Adrenal gland (tissue), 12 donors: ENCODE results near the gene CLEC16A. TPM values are rescaled to one million over a fixed set of nuclear protein-coding genes. Genes with fewer than 3 reads are reported as not detected.

ENCODE experiments used
- DNase-seq, 7 donors: peaks; one replicate each; pipeline ENCODE4 v3.0.0-alpha.2; 2019 to 2020
- H3K27ac ChIP-seq, 5 donors: fragments of 200-600 bp; sonication (generic) in 4 of 5; 1 replicate in 3 of 5; 2 replicates in 2 of 5; pipeline versions ENCODE4 v1.5.1 to v1.8.0; 2016 to 2020; ENCODE audit warnings: mild to moderate bottlenecking in 1 of 5
- H3K27me3 ChIP-seq: fragments of 200-600 bp; 2 replicates; pipeline ENCODE4 v1.8.0; 2021
- H3K36me3 ChIP-seq, 2 donors: fragments of 200-600 bp; replicated peaks in 1 of 2; 1 replicate in 1 of 2; 2 replicates in 1 of 2; pipeline versions ENCODE4 v1.5.1 to v1.8.0; 2018 to 2022
- H3K4me1 ChIP-seq, 2 donors: fragments of 200-600 bp; replicated peaks in 1 of 2; 1 replicate in 1 of 2; 2 replicates in 1 of 2; pipeline versions ENCODE4 v1.5.1 to v1.8.0; 2018 to 2021
- H3K4me3 ChIP-seq, 4 donors: fragments of 200-600 bp; sonication (generic) in 3 of 4; one replicate each; pipeline ENCODE4 v1.5.1; 2016 to 2018
- H3K9me3 ChIP-seq, 3 donors: fragments of 200-600 bp; sonication (generic) in 1 of 3; replicated peaks in 1 of 3; 1 replicate in 2 of 3; 2 replicates in 1 of 3; pipeline versions ENCODE4 v1.5.1 to v1.8.0; 2016 to 2021
- CTCF ChIP-seq, 6 experiments: fragments of 450-650 bp in 4 of 6; fragments of 200-600 bp in 2 of 6; sonication (generic) in 1 of 6; IDR thresholded peaks; 1 replicate in 5 of 6; 2 replicates in 1 of 6; pipeline versions ENCODE4 v1.5.1 to v1.8.0; 2016 to 2021; ENCODE audit warnings: antibody characterized with exemption in 6 of 6, mild to moderate bottlenecking in 2 of 6, moderate library complexity in 1 of 6
- POLR2A ChIP-seq, 2 donors: fragments of 450-650 bp; IDR thresholded peaks; one replicate each; pipeline ENCODE4 v1.6.1; 2017; ENCODE audit warnings: antibody characterized with exemption in 2 of 2, mild to moderate bottlenecking in 2 of 2, moderate library complexity in 1 of 2
- WGBS, 4 donors: extraction: QIAGEN DNeasy Blood & Tissue Kit in 2 of 4; methylation state at CpG; one replicate each; pipeline versions ENCODE4 v1.1.5 to v1.1.7; 2013 to 2017; 5-methylcytosine and 5-hydroxymethylcytosine counted together
- intact Hi-C, 2 donors: fragments of 100-400 bp; cut with DNase I; formaldehyde crosslinking; loops; one replicate each; pipeline versions ENCODE4 v1.14.1 to v1.15.0; 2022 to 2023
- polyA plus RNA-seq, 3 donors: library from polyadenylated mRNA; stranded (reverse); fragments of 200-250 nt in 2 of 3; fragments of 350-450 nt in 1 of 3; fragmentation: Illumina TruSeq in 1 of 3; extraction: RNeasy Lipid Tissue Mini Kit (QIAGEN cat#74804) in 1 of 3; gene quantifications; one replicate each; pipeline ENCODE4 v1.2.3, GENCODE V29; 2013 to 2014
- total RNA-seq, 9 donors: library from RNA; depleted of rRNA in 4 of 9; stranded (reverse); fragments of >200 nt in 4 of 9; fragments of 120-200 nt in 1 of 9; fragmentation: NEBNext Ultra II Directional in 1 of 9; extraction: Animal tissue kit (Norgen Biotek cat#: 25700) in 1 of 9; gene quantifications; one replicate each; pipeline versions ENCODE4 v1.1.0 to v1.2.4, GENCODE V29; 2013 to 2023
- donor health status: healthy with polysubstance abuse.
- donor health status: Bipolar disorder and iron deficiency.
- donor health status: DM: yes; HTN: yes; CAD: no.
- donor health status: DM: no; HTN: no; CAD: no.
- donor health status: DM: no; HTN: no; CAD: no.
- donor health status: DM: yes; HTN: yes; CAD: no.

CLEC16A gene
- total and polyA plus RNA-seq, 12 donors = 14.0 to 37.2 (median 27.6) TPM

GRCh38 chr16:11085916-11086315 is 141.6 kb downstream of the CLEC16A start:
- no peak for TF ChIP-seq CTCF (IDR thresholded peaks at IDR 0.05)
- no peak for TF ChIP-seq POLR2A (IDR thresholded peaks at IDR 0.05)
- DNase-seq = no peak
- no peaks in the 10 kb centered on the region for H3K36me3 ChIP-seq
- intact Hi-C loops = no loop called here
- WGBS, 4 donors = 95 to 100% (median 98%) methylated on average over 5 of the region's 5 CpGs
- no peaks in the 10 kb centered on the region for H3K27me3 ChIP-seq
- H3K4me1 ChIP-seq = peaks cover 15 to 26% of the 10 kb centered on the region in 2 donors
- H3K4me3 ChIP-seq = no peak overlapping the region
- H3K9me3 ChIP-seq = no peaks in the 10 kb centered on the region
- H3K27ac ChIP-seq = no peak overlapping the region

GRCh38 chr16:11087691-11088073 is 143.3 kb downstream of the CLEC16A start:
- Histone ChIP-seq H3K27ac (peak overlapping the region in 3 of 5 donors; percentile 1 to 39 (median 11)), H3K27me3 (no peaks in the 10 kb centered on the region), H3K4me3 (no peak overlapping the region), H3K4me1 (peaks cover 15 to 25% of the 10 kb centered on the region in 2 donors), H3K9me3 (no peaks in the 10 kb centered on the region), H3K36me3 (no peaks in the 10 kb centered on the region)
- no peak for DNase-seq
- intact Hi-C loops = no loop called here
- 87 to 100% (median 91%) methylated on average over 4 to 6 of the region's 6 CpGs for WGBS, 4 donors
- no peak for TF ChIP-seq POLR2A (IDR thresholded peaks at IDR 0.05)
- no peak for TF ChIP-seq CTCF (IDR thresholded peaks at IDR 0.05)

GRCh38 chr16:11088074-11088730 is 143.8 kb downstream of the CLEC16A start:
- WGBS, 4 donors = 68 to 77% (median 72%) methylated on average over 6 to 11 of the region's 11 CpGs
- H3K27me3 ChIP-seq = no peaks in the 10 kb centered on the region
- DNase-seq = peak in 5 of 7 donors; percentile 38 to 67 (median 57)
- peaks cover 15 to 25% of the 10 kb centered on the region in 2 donors for H3K4me1 ChIP-seq
- intact Hi-C loops = no loop called here
- H3K4me3 ChIP-seq = no peak overlapping the region
- no peaks in the 10 kb centered on the region for H3K9me3 ChIP-seq
- TF ChIP-seq CTCF (IDR thresholded peaks at IDR 0.05) (no peak), POLR2A (IDR thresholded peaks at IDR 0.05) (no peak)
- no peaks in the 10 kb centered on the region for H3K36me3 ChIP-seq
- peak overlapping the region in 3 of 5 donors; percentile 1 to 39 (median 11) for H3K27ac ChIP-seq

- WGBS, 4 donors = 79 to 93% (median 83%) methylated on average over 6 of the region's 6 CpGs
- DNase-seq = no peak
- intact Hi-C loops = no loop called here
- peak overlapping the region in 2 of 5 donors; percentile 1 to 11 for H3K27ac ChIP-seq
- peaks cover 15 to 27% of the 10 kb centered on the region in 2 donors for H3K4me1 ChIP-seq
- TF ChIP-seq POLR2A (IDR thresholded peaks at IDR 0.05) (no peak), CTCF (IDR thresholded peaks at IDR 0.05) (no peak)
- H3K27me3 ChIP-seq = no peaks in the 10 kb centered on the region
- H3K36me3 ChIP-seq = no peaks in the 10 kb centered on the region
- no peak overlapping the region for H3K4me3 ChIP-seq
- no peaks in the 10 kb centered on the region for H3K9me3 ChIP-seq
Measured at GRCh38 chr16:11088831-11089230, 144.5 kb downstream of the CLEC16A start.
